ENCODE measurements around the gene IFNL2.
A peak's percentile ranks its signal among the peaks of the same experiment; 100 is the strongest.
"Not testable (repeated sequence)": the region's sequence is repeated elsewhere in the genome, so short reads cannot be mapped to it uniquely, and the experiment has no call there.

IFNL2 gene

DNA sequence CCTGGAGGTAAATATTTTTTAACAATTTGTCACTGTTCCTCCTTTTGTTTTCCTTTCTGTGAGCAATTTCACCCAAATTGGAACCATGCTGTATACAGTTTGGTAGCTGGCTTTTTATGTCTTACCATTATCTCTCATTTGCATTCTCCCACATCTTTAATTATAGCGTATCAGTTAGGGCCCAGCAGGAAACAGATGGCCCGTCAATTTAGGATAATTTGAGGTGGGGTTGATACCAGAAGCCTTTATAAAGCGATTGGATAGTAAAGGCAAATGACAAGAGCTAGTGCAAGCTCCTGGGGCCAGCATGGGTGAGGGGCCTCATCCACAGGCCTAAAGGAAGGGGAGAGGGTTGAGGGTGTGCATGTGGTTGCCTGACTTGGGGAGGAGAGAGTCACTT, 15.7 kb upstream of the IFNL2 start:
- DNase-seq = no peak

DNA sequence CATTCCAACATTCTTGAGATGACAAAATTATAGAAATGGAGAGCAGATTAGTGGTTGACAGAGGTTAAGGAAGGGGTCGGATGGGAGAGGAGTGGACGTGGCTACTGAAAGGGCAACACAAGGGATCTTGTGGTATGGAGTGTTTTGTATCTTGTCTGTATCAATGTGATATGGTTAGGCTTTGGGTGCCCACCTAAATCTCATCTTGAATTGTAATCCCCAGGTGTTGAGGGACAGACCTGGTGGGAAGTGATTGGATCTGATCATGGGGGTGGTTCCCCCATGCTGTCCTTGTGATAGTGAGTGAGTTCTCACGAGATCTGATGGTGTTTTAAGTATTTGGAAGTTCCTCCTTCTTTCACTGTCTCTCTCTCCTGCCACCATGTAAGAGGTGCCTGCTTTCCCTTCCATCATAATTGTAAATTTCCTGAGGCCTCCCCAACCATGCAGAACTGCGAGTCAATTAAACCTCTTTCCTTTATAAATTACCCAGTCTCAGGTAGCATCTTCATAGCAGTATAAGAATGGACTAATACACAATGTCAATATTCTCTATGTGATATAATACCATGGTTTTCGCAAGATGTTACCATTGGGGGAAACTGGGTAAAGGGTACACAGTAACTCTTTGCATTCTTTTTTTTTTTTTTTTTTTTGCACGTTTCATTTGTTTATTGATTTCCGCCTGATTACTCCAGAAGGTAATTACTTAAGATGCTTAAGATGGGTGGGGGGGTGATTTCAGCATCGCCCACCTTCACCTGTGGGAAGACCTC, 14.6 kb upstream of the IFNL2 start:
- DNase-seq = no peak

DNA sequence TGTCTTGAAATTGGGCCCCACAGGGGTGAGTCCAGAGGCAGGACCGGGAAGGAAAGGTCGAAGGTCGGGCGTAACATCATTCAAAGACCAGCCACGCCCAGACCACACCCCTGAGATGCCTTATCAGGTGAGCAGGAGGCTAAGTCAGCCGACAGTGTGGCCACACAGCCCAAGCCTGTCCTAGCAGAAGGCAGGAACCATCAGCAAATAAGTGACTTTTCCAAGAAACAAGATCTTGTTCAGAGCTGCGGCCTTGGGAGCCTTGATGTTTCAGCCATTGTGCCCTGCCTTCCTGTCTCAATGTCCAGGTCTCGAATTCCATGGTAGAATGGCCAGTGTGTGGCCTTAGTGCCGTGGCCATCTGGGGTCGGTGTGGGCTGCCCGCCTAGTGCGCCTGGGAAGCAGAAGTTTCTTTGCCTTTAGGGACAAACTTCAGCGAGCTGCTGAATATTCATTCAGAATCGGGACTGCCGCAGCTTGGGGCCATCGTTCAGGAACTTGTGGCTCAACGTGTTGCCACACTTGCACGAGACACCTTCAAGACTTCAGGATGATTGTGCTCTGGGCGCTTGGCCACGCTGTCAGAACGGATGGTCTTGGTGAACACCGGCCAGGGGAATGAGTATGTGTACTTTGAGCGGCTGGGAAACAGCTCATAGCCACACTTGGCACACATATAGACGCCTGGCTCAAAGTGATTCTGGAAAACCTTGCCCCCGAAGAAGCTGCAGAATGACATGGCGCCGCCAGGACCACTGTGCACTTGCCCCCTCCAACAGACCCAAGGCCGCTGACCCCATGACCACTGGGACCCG, 13.5 kb upstream of the IFNL2 start:
- no peak for DNase-seq

DNA sequence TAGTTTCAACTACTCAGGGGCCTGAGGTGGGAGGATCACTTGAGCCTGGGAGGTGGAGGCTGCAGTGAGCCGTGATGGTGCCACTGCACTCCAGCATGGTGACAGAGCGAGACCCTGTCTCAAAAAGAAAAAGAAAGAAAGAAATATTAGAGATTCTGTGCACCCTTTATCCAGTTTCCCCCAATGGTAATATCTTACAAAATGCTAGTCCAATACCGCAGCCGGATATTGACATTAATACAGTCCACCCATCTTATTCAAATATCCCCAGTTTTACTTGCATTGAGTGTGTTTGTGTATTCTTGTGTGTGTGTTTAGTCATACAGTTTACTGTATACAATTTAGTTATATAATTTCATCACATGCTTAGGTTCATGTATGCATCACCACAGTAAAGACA, 11.0 kb upstream of the IFNL2 start:
- DNase-seq = no peak

DNA sequence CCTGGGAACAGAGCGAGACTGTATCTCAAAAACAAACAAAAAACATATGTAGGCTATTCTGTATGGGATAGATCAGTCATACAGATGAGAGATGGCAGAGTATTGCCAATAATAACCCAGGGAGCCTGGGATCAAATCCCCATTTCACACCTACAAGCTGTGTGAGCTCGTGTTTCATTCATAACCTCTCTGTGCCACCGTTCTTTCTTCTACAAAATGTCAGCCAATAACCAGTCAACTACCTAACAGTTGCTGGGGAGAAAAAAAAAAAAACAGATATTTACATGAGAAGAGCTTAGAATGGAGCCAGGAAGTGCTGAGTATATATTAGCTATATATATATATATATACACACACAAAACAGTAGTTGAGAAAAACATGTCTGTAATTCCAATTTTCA, 6.5 kb upstream of the IFNL2 start:
- DNase-seq = no peak

DNA sequence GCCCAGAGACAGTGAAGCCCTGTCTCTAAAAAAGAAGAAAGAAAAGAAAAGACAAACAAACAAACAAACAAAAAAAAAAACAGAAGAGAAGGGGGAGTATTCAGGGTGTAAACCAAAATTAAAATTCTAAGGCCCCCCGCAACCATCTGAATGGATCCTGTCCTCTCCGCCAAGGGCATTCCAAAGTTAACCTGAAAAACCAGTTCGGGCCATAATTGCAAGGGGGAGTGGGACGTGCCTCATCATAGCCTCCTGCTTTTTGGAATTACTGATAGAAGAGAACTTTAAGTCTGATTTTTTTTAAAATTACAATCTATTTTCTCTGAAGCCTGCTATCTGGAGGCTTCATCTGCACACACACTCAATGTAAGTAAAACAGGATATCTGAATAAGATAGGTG, 5.7 kb upstream of the IFNL2 start:
- no peak for DNase-seq

DNA sequence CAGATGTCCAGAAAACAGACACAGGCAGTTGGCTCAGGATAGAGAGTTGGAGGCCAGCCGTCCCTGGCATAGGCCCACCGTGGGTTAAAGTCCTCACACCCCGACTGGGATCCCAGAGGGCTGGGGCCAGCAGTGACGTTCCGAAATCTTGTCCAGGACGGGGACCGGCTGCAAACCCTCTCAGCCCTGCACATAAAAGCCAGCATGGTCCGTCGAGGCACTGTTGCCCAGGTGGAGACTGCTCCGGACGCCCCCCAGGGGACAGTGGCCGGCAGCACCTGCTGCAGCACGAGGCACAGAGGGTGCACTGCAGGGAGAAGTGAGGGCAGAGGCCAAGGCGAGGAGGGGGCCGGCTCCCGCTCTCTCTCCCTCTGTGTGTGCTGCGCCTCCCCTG, 4.3 kb upstream of the IFNL2 start:
- no peak for DNase-seq

DNA sequence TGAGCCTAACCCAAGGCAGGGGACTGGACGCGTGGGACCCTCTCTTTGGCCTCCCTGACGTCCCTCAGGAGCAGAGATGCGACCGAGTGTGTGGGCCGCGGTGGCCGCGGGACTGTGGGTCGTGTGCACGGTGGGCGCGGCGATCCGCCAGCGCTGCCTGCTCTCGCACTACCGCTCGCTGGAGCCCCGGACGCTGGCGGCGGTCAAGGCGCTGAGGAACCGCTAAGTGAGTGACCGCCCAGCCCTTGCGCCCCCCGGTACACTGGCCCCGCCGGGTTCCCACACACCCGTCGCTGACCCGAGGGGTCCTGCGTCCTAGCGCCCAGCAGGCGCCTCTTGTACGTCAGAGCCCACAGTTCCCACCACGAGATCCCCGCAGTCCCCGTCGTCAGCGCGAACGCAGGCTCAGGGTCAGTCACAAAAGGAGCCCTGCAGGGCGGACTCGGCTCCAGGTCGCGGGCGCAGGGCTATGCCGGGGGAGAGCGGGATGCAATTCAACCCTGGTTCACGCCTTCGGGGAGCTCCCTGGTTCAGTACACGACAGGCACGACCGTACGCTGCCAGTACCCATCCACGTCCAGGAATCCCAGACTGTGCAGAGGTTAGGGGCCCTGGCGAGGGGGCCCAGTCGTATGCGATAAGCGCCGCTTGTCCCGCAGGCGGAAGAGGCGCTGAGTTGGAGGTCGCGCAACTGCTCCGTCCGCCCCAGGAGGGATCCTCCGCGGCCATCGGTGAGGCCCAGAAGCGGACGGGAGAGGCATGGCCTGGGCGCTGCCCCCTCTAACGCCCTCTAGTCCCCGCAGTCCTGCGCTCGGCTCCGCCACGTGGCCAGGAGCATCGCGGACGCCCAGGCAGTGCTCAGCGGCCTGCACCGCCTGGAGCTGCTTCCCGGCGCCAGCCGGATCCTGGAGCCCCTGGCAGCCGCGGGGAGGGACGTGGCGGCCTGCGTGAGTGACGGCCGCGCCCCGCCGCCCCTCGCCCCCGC, 3.6 kb upstream of the IFNL2 start:
- peak in 3 of 51 donors; percentile 1 to 10 (median 9) for DNase-seq

DNA sequence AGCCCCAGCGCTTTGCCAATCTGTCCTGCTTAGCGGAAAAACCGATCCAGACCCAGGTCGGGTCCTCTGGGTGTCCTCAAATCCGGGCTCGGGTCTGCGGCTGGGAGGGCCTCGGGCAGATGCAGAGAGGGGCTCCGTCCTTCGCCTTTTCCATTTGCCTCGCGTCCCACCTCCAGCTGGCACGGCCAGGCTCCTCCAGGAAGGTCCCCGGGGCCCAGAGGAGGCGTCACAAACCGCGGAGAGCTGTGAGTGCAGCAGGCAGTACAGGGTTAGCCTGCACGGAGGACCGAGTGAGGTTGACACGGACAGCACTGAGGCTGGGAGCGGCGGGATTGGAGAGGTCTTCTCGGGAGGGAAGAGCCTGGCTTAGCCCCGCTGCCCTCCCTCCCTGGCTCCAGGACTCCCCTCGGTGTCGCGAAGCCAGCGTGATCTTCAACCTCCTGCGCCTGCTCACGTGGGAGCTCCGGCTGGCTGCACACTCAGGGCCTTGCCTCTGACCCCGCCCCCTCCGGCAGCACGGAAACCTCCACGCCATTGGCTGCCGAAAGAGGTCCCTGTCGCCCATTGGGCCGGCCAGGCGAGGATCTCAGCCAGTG, 2.8 kb upstream of the IFNL2 start:
- peak in 4 of 51 donors; percentile 3 to 13 (median 10) for DNase-seq

DNA sequence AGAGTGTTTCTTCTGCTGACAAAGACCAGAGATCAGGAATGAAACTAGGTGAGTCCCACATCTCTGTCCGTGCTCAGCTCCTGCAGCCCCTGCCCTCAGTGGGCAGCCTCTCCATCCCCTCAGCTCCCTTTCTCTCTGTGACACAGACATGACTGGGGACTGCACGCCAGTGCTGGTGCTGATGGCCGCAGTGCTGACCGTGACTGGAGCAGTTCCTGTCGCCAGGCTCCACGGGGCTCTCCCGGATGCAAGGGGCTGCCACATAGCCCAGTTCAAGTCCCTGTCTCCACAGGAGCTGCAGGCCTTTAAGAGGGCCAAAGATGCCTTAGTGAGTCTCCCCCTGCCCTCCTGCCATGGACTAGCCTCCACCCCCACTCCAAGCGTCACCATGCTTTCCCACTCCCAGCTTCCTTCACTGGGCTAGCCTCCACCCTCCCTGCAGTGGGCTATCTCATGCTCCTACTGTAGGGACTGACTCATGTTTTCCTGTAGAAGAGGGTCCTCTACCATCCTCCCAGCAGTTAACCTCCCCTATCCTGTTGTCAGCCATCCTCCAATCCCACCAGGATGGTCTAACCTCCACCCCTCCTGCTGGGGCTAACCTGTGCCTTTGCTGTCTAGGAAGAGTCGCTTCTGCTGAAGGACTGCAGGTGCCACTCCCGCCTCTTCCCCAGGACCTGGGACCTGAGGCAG, 481 bp downstream of the IFNL2 start:
- not testable (repeated sequence) for DNase-seq

DNA sequence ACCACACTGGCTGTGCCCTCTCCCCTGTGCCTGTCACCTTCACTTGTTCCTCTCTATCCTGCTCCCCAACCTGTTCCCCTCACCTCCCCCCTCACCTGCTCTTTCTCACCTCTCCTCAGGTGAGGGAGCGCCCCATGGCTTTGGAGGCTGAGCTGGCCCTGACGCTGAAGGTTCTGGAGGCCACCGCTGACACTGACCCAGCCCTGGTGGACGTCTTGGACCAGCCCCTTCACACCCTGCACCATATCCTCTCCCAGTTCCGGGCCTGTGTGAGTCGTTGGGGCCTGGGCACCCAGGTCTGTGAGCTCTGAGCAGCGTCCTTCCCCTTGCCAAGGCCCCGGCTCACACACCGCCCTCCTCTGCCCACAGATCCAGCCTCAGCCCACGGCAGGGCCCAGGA, 1.2 kb downstream of the IFNL2 start:
- DNase-seq = not testable (repeated sequence)

DNA sequence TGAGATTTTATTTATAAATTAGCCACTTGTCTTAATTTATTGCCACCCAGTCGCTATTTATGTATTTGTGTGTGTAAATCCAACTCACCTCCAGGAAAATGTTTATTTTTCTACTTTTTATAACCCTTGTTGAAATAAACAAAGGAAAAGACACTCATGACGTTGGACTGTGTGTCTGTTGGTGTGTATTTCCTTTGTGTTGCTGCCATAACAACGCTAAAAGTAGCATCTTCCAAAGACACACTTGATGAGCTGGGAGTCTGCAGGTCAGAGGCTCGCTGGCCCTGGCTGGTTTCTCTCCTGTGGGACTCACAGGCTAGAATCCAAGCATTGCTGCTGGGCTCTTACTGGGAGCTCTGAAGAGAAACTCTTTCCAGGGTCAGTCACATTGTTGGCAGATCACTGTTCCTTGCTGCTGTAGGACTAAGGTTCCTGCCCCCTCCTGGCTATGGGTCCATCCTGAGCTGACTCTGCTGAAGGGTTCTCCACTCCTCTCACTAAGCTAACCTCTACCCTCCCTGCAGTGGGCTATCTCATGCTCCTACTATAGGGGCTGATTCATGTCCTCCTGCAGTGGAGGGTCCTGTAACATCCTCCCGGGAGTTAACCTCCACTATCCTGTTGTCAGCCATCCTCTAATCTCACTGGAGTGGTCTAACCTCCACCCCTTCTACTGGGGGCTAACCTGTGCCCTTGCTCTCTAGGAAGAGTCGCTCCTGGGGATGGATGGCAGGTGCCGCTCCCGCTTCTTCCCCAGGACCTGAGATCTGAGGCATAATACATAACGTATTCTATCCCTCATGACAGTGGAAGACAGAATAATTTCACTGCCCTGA, 2.1 kb downstream of the IFNL2 start:
- DNase-seq = no peak

DNA sequence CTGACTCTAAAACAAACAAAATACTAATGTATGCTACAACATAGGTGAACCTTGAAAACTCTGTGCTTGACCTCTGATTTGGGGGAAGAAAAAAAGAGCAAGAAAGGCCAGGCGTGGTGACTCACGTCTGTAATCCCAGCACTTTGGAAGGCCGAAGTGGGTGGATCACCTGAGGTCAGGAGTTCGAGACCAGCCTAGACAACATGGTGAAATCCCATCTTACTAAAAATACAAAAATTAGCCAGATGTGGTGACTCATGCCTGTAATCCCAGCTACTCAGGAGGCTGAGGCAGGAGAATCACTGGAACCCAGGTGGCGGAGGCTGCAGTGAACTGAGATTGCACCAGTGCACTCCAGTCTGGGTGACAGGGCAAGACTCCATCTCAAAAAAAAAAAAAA, 5.7 kb downstream of the IFNL2 start:
- not testable (repeated sequence) for DNase-seq

DNA sequence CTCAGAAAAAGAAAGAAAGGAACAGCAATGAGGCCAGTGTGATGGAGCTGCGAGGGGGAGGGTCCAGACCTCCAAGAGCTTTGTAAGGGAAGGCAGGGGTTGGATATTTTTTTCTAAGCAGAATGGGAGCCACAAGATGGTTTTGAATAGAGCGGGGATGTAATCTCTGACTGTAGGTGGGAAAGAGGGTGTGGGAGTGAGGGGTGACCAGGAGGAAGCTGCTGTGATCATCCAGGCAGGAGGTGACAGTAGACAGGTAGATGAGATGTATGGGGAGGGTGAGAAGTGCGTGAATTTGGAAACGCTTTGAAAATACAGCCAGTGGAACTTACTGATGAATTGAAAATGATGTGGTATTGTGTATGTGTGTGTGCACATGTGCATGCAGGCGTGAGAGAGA, 7.4 kb downstream of the IFNL2 start:
- no peak for DNase-seq

DNA sequence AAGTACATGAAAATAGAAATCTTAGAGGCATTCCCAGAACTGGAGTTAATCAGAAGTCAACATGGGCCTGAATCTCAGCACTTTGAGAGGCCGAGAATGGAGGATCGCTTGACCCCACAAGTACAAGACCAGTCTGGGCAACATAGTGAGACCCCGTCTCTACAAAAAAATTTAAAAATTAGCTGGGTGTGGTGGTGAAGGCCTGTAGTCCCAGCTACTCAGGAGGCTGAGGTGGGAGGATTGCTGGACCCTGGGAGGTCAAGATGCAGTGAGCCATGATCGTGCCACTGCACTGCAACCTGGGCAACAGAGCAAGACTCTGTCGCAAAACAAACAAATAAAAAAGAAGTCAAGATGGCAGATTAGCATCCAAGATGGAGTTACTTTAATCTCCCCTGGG, 8.5 kb downstream of the IFNL2 start:
- no peak for DNase-seq

DNA sequence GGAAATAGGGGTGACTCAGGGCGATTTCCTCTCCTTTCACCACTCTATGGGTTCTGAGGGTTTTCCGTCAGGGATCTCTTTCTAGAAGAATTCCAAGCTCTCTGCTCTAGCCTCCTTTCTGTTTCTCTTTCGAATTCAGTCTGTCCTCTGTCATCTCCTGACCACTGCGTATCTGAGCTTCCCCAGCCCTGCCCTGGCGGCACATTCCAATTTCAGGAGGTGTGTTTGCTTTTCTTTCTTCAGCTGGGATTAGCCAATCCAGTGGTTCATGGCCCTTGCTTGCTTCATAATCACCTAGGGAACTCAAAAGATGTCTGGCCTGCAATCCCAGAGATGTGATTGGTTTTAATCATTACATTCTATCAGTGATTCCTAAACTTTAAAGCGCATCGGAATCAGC, 9.4 kb downstream of the IFNL2 start:
- DNase-seq = no peak

DNA sequence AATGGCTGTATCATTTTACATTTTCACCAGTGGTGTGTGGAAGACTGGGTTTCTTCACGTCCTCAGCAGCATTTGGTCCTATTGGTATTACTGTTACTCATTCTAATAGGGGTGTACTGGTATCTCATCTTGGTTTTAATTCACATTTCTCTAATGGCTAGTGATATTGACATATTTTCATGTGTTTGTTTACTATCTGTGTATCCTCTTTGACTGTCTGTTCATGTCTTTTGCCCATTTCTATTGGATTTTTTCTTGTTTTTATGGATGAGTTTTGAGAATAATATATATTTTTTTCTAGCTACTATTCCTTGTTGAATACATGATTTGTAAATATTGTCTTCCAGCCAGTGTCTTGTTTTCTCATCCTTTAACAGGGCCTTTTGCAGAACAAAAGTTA, 13.8 kb downstream of the IFNL2 start:
- no peak for DNase-seq

DNA sequence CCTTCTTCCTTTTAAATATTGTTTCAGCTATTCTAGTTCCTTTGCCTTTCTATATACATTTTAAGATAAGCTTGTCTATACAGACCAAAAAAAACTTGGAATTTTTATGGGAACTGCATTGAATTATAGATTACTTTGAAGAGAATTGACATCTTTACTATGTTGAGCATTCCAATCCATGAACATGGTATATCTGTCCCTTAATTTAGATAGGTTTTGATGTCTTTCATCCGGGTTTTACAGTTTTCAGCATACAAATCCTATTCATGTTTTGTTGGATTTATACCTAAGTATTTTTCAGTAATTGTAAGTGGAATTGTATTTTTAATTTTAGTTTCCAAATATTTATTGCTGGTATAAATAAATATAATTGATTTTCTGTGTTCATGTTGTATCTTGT, 15.8 kb downstream of the IFNL2 start:
- no peak for DNase-seq

DNA sequence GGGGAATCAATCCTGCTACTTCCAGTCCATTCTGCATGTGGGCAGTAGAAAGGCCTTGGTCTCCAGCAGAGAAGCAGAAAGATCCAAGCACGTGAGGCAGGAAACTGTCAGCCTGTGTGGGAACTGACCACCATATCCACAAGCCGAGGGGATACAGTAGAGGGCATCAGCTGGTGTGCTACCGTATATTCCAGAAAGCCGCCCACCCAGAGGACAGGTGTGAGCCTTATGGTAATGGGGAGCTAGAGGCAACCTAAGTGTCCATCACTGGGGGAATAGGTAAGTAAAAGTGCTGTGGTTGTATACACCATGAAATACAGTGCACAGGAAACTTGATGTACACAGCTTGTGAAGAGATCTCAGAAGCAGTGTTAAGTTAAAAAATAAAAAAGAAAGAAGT, 25.2 kb downstream of the IFNL2 start:
- no peak for DNase-seq
